OCI-M2 (cell line): ENCODE measurements around the gene CPSF3.
"Not testable (repeated sequence)": the region's sequence is repeated elsewhere in the genome, so short reads cannot be mapped to it uniquely, and the experiment has no call there.

Experiments
- DNase-seq: peaks from one replicate; lab custom pipeline; 2025; ENCODE audit not compliant: unreplicated experiment; lab: John Stamatoyannopoulos, UW

CPSF3 gene

GRCh38 chr2:9498210-9498609, 74.8 kb downstream of the CPSF3 start:
- no peak for DNase-seq

GRCh38 chr2:9508931-9509330, 85.5 kb downstream of the CPSF3 start:
- no peak for DNase-seq

- not testable (repeated sequence) for DNase-seq
Measured at GRCh38 chr2:9513946-9514345, 90.5 kb downstream of the CPSF3 start.

GRCh38 chr2:9517118-9517782, 93.8 kb downstream of the CPSF3 start:
- DNase-seq: no peak

GRCh38 chr2:9518163-9518562, 94.7 kb downstream of the CPSF3 start:
- no peak for DNase-seq

- no peak for DNase-seq
Measured at GRCh38 chr2:9518780-9519179, 95.3 kb downstream of the CPSF3 start.

GRCh38 chr2:9519250-9519649, 95.8 kb downstream of the CPSF3 start:
- no peak for DNase-seq
